GM21381 (cell line): ENCODE data around the gene STARD10.
"Not testable (repeated sequence)": the region's sequence is repeated elsewhere in the genome, so short reads cannot be mapped to it uniquely, and the experiment has no call there.

Experiments
- ATAC-seq: cut with Tn5 transposase; IDR thresholded peaks from one replicate; pipeline ENCODE4 v1.9.1; 2021; ENCODE audit warnings: mild to moderate bottlenecking, moderate library complexity; ENCODE audit not compliant: unreplicated experiment

The STARD10 gene

GRCh38 chr11:72793425-72794367, at the start of gene STARD10:
STARD10 (minus strand) TSS chr11:72794047; CDS start chr11:72781181, 12,866 bp downstream.
- peak; percentile 90 for ATAC-seq

DNA sequence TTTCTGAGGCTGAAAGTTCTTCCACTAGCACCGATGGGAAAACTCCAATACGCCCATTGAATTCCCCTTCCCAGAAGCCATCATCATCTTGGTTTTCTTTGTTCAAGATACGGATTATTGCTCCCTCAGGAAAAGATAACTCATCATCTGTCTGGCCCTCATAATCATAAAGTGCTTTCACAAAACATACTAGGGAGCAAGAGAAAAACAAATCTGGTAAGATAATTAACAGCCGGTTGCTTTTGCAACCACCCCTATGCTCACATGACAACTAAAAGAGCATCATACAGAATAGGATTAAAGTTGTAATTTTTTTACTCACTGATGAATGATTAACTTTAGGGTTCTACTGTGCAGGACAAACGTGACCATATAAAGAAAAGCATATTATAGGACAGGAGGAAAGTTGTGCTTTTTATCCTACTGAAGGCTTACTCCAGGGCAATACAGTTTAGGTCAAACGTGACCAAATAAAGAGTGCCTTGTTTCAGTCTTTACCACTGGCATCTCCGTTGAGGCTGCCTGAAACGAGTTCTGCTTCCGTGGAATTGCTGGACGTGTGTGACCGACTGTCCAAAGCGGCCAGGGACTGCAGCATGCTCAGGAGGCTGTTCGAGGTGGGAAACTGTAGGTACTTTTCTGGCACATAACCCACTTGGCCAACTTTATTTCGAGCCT, 48.9 kb upstream of the STARD10 start:
- ATAC-seq, result no peak

- no peak for ATAC-seq
Observed at GRCh38 chr11:72842126-72842525, 48.3 kb upstream of the STARD10 start.

GRCh38 chr11:72841397-72841796, 47.5 kb upstream of the STARD10 start:
- no peak for ATAC-seq

GRCh38 chr11:72840780-72841179, 46.9 kb upstream of the STARD10 start:
- no peak for ATAC-seq

DNA sequence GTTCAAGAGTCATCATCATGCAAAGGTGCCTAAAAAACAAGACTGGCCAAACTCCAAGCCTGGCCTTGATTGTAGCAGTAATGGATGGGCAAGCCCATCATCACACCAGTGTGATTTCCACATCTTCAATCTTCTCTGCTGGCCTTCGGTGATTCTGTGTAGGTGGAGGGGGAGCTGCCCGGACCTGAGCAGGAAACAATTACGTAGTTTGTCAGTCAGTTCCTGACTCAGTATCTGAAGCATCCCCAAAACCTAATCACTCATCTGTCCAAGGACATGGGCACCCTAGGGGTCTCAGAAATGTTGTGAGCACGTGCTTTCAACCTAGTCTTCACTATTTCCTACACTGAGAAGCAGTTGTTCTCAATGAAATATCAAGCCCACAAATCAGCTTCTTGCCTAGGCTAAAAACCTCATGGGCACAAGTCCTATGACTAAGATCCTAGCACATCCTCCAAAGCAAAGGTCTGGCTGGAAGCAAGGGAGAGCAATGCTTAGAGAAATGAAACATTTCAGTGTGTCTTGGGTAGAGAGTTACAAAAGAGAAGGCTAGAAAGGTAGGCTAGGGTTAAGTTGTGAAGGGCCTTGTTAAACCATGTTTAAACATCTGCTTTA, 45.0 kb upstream of the STARD10 start:
- no peak for ATAC-seq

- ATAC-seq, result no peak
Observed at GRCh38 chr11:72836111-72836510, 42.3 kb upstream of the STARD10 start.

DNA sequence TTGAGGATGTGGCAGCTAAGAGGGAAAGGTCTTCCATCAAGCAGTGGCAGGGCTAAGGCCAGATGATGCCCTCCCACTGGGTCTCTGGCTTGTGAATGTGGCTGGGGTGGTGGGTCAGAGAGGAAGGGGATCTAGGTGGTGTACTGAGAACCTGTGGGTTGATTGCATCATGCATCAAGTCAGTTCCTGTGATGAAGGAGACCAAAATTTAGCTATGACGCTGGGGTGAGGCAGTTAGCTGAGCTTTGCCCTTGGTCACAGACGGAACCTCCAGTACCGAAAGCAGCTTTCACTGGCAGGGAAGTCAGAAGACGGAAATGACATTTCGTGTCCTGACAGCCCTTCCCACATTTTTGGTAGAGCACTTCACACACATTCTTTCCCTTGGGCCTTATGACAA, 41.1 kb upstream of the STARD10 start:
- ATAC-seq, result no peak

DNA sequence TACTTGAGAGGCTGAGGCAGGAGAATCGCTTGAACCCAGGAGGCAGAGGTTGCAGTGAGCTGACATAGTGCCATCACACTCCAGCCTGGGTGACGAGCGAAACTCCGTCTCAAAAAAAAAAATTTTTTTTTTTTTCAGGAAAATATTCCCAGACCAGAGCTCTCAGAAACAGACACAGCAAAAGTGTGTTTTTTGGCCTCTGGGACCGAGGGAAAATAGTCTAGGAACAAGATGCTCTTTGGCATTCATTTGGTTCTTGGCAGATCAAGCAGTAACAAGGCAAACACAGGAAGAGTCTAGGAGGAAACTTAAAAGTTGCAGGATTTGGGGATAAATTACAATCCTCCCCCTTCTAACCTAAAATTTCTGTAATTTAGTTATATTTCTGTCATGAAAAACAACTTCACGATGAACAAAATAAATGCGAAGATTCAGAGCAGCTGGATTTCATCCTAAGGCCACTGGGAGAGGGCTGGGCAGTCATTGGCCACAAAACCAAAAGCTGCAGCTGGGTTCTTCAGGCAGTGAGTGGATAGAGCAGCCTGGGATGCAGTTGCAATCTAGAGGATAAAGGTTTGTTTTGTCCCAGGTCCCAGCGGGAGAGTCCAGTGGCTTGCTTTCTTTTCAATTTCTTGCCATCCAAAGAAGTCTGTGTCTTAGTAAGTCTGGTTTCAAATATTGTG, 40.1 kb upstream of the STARD10 start:
- ATAC-seq, result no peak

DNA sequence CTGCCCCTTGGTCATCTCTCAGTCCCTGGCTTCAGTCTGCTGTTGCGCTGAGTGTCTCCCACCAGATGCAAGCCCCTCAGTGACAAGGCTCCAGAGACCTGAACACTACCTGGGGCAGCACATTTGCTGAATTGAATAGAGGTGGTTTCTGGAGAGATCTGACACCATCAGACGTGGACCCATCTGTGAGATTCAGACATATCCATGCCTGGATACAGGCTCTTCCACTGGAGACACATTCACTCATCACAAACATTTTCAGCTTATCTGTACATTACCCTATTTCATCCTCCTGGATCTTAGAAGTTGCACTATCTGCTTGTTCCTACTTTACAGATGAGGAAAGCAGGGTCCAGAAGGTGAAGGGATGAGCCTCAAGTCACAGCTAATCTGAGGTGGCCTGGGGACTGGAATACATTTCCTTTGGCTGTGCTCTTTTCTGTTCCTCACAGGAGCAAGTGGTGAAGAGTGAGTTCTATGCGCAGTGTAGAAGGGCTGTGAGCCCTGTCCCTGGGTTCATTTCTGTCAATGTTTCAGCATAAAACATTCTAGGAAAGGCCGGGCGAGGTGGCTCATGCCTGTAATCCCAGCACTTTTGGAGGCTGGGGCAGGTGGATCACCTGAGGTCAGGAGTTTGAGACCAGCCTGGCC, 39.4 kb upstream of the STARD10 start:
- ATAC-seq, result no peak

GRCh38 chr11:72832301-72833082, 38.6 kb upstream of the STARD10 start:
- ATAC-seq, result no peak

DNA sequence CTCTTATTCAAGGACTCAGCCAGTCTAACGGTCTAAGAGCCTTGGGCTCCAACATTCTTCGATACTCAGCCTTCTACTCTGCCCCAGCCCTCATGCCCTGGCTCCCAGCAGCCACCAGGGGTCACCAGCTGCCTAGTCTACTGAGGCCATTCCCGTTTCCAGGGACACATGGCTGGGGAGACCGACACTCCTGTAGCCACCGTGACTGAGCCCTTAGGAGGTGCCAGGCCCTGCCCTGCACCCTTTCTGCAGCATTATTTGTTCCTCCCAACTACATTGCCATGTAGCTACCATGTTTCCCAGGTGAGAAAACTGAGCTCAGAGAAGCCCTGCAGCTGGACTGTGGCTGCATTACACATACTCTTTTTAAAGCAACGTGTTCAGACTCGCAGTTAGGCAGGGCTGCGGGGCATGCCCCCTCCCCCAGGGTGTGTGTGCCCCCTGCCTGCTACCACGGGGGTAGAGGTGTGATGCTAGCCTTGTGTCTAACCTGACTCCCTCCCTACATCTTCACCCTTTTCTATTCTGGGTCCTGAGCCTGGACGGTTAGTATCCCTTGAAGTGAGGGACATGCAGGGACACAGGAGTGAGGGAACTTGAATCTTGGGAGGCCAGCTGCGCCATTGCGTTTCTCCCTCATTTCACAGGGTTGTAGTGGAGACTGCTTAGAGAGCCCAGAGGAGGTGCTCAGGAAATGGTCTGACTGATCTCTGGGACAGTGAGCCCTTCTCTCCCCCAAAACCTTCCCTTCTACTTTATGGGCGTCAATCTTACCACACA, 37.9 kb upstream of the STARD10 start:
- no peak for ATAC-seq

DNA sequence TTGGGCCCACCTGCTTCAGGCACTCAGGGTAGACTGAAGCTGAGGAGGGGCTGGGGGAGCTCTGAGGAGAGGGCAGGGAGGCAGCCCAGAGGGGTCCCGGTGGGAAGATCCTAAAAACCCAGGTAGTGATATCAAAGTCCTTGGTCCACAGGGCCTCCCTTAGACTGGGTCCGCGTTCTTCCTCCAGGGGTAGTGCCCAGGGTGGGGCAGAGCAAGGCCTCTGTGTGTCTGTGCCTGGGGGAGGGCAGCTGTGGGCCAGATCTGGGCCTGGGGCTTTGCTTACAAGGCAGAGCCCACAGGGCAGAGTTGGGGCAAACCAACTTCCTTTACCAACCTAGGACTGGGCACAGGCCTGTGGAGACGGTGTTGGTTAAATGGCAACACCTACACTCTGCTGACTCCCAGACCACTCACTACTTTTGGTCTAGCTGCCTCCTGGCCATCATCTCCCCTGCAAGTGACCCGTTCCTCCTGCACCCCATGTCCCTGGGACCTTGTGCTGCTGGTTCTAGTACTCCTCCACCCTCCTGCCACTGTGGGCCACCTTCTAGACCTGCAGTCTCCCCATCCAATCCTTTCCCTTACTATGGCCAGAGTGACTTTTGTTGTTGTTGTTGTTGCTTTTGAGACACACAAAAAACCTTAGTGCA, 36.2 kb upstream of the STARD10 start:
- no peak for ATAC-seq

DNA sequence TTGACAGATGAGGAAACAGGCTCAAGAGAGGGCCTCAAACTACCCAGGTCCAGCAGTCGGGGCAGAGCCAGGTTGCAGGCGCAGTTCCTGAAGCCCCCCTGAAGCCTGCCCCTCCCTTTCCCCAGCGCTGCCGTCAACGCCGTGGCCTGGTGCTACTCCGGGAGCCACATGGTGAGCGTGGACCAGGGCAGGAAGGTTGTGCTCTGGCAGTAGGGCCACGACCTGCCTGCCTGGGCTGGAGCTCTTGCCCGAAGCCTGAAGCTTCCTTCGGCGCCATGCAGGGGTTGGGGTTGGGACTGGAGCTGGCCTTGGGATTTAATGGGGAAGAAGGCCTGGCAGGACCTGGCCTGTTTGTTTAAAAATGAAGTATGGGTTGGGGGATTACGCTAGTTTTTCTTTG, 35.3 kb upstream of the STARD10 start:
- ATAC-seq, result no peak

GRCh38 chr11:72828692-72829101, 34.9 kb upstream of the STARD10 start:
- ATAC-seq, result no peak

GRCh38 chr11:72828081-72828567, 34.3 kb upstream of the STARD10 start:
- ATAC-seq, result no peak

GRCh38 chr11:72827656-72828055, 33.8 kb upstream of the STARD10 start:
- not testable (repeated sequence) for ATAC-seq

DNA sequence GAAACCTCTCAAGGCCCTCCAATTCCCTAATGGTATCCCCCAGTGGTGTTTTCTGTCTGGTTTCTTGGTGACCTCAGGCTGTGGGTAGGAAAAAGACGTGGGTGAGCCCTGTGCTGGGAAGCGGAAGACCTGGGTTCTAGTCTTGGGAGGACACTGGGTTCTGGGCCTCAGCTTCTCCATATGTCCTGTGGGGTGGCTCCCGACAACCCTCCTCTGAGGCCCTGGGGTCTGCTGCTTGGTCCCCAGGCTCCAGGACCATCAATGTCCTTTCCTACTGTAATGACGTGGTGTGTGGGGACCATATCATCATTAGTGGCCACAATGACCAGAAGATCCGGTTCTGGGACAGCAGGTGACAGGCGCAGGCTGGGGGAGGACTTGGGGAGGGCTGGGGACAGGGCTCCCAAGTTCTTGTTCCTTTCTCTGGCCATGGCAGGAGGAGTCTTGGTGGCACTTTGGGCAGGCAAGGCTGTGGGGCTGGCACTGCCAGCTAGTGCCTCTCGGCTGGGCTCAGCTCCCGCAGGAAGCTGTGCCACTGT, 33.2 kb upstream of the STARD10 start:
- ATAC-seq, result no peak
